Measurements from ENCODE around the gene ADD2.

- no peak for TF ChIP-seq POLR2A (IDR thresholded peaks at IDR 0.05; ENCODE audit: low read length)
- no peak for TF ChIP-seq GATA1 (IDR thresholded peaks at IDR 0.05; ENCODE audit: low read depth, low read length)
These were observed 126.7 kb downstream of the ADD2 start for GRCh38 chr2:70641263-70641784.

All from erythroblast (primary cell).